ENCODE data around the gene TJP3.
A peak's percentile ranks its signal among the peaks of the same experiment; 100 is the strongest.

Gene TJP3

DNA sequence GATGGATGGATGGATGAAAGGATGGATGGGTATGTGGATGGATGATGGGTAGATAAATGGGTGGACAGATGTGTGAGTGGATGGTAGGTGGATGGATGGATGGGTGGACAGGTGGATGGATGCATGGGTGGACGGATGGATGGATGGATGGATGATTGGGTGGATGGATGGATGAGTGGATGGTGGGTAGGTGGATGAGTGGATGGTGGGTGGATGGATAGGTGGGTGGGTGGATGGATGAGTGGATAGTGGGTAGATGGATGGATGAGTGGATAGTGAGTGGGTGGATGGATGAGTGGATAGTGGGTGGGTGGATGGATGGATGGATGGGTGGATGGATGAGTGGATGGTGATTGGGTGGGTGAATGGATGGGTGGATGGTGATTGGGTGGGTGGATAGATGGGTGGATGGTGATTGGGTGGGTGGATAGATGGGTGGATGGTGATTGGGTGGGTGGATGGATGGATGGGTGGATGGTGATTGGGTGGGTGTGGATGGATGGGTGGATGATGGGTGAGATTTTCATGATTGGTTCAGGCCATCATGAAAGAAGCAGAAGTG, 68.4 kb downstream of the TJP3 start:
- TF ChIP-seq, protein P1, sequence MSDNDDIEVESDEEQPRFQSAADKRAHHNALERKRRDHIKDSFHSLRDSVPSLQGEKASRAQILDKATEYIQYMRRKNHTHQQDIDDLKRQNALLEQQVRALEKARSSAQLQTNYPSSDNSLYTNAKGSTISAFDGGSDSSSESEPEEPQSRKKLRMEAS (IDR thresholded peaks at IDR 0.05): no peak
- TF ChIP-seq TEAD4 (IDR thresholded peaks at IDR 0.05): no peak
- no peak for TF ChIP-seq EP300 (IDR thresholded peaks at IDR 0.05; ENCODE audit: borderline replicate concordance)
- TF ChIP-seq, protein P2, sequence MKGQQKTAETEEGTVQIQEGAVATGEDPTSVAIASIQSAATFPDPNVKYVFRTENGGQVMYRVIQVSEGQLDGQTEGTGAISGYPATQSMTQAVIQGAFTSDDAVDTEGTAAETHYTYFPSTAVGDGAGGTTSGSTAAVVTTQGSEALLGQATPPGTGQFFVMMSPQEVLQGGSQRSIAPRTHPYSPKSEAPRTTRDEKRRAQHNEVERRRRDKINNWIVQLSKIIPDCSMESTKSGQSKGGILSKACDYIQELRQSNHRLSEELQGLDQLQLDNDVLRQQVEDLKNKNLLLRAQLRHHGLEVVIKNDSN (IDR thresholded peaks at IDR 0.05): no peak
- no peak for TF ChIP-seq CREB1 (IDR thresholded peaks at IDR 0.05; ENCODE audit: low read depth)
- no peak for TF ChIP-seq YY1 (IDR thresholded peaks at IDR 0.05; ENCODE audit: low read depth)
- no peak for TF ChIP-seq CEBPB (IDR thresholded peaks at IDR 0.05)
- TF ChIP-seq TAF1 (IDR thresholded peaks at IDR 0.05; ENCODE audit: low read depth): no peak
- TF ChIP-seq RAD21 (IDR thresholded peaks at IDR 0.05; ENCODE audit: low read depth): no peak
- TF ChIP-seq EGR1 (IDR thresholded peaks at IDR 0.05): no peak
- TF ChIP-seq FOXM1 (IDR thresholded peaks at IDR 0.05; ENCODE audit: borderline replicate concordance, low read depth): no peak

DNA sequence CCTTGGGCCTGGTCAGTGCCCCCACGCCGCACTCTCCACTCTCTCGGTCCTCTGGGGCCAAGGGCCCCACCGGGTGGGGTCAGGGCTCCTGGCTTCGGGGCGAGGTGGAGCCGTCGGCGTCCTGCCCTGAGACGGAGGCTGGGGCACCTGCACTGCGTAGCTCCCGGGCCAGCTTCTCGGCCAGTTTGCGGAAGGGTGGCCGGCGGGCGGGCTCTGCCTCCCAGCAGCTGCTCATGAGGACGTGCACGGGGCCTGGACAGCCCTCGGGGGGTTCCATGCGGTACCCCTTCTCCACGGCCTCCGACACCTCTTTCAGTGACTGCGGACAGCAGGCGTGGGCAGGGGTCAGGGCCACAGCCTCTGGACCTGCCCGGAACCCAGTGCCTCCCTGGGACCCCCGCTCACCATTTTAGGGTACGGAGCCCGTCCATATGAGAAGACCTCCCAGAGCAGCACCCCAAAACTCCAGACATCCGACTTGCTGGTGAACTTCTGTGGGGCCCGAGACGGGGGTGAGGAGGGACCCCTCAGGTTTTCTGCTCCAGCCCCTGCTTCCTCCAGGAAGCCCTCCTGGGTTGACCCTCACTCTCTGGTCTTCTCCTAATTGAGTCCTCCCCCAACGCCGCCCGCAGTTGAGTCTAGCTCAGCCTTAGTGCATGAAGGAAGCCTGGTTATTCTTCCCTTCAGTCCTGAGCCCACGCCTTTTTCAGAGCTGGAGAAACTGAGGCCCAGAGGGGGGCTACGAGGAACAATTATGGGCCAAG, 70.1 kb downstream of the TJP3 start:
- no peak for TF ChIP-seq NFIC (IDR thresholded peaks at IDR 0.05)
- TF ChIP-seq CEBPB (IDR thresholded peaks at IDR 0.05): no peak
- no peak for TF ChIP-seq YY1 (IDR thresholded peaks at IDR 0.05; ENCODE audit: low read depth)
- TF ChIP-seq EGR1 (IDR thresholded peaks at IDR 0.05): no peak
- TF ChIP-seq, protein P2 (IDR thresholded peaks at IDR 0.05): no peak
- no peak for TF ChIP-seq REST (IDR thresholded peaks at IDR 0.05; ENCODE audit: low read depth)

GRCh38 chr19:3778899-3779723, 70.9 kb downstream of the TJP3 start:
- no peak for TF ChIP-seq CEBPB (IDR thresholded peaks at IDR 0.05)
- TF ChIP-seq, protein P2 (IDR thresholded peaks at IDR 0.05): peak; percentile 68

GRCh38 chr19:3780786-3781304, 72.7 kb downstream of the TJP3 start:
- no peak for TF ChIP-seq ZBTB7A (IDR thresholded peaks at IDR 0.05; ENCODE audit: low read depth)
- no peak for TF ChIP-seq NFIC (IDR thresholded peaks at IDR 0.05)
- TF ChIP-seq CEBPB (IDR thresholded peaks at IDR 0.05): no peak
- TF ChIP-seq, protein P2 (IDR thresholded peaks at IDR 0.05): no peak
- TF ChIP-seq REST (IDR thresholded peaks at IDR 0.05; ENCODE audit: low read depth): no peak
- no peak for TF ChIP-seq RAD21 (IDR thresholded peaks at IDR 0.05; ENCODE audit: low read depth)
- TF ChIP-seq FOXM1 (IDR thresholded peaks at IDR 0.05; ENCODE audit: borderline replicate concordance, low read depth): no peak
- no peak for TF ChIP-seq EP300 (IDR thresholded peaks at IDR 0.05; ENCODE audit: borderline replicate concordance)
- TF ChIP-seq CREB1 (IDR thresholded peaks at IDR 0.05; ENCODE audit: low read depth): no peak
- no peak for TF ChIP-seq TAF1 (IDR thresholded peaks at IDR 0.05; ENCODE audit: low read depth)
- TF ChIP-seq EGR1 (IDR thresholded peaks at IDR 0.05): no peak
- no peak for TF ChIP-seq YY1 (IDR thresholded peaks at IDR 0.05; ENCODE audit: low read depth)
- no peak for TF ChIP-seq TEAD4 (IDR thresholded peaks at IDR 0.05)
- TF ChIP-seq, protein P1 (IDR thresholded peaks at IDR 0.05): no peak
- no peak for TF ChIP-seq TCF12 (IDR thresholded peaks at IDR 0.05; ENCODE audit: low read depth)
